MCF 10A (cell line): Measurements from ENCODE around the gene PCDHA4. TPM values are rescaled to one million over a fixed set of nuclear protein-coding genes. Genes with fewer than 3 reads are reported as not detected.

Experiments
- Bru-seq: library from RNA; stranded (reverse); fragments of 400-500 nt; gene quantifications from one replicate; lab custom pipeline; 2021; lab: Mats Ljungman, UMichigan
- BruChase-seq, 2 experiments: library from RNA; stranded (reverse); fragments of 400-500 nt; gene quantifications; one replicate each; lab custom pipeline; 2021; lab: Mats Ljungman, UMichigan
- BruUV-seq: library from RNA; stranded (reverse); fragments of 400-500 nt; replicated peaks from 2 replicates; lab custom pipeline; 2021; lab: Mats Ljungman, UMichigan
- CTCF ChIA-PET: fragments of 300-600 bp; sonication (Branson Sonifier 250); formaldehyde crosslinking; extraction: SDS; loops from one replicate; lab custom pipeline; 2021; ENCODE audit warnings: antibody characterized with exemption, inconsistent platforms; lab: Yijun Ruan, JAX
- POLR2A ChIA-PET: fragments of 300-600, 350-650 bp; sonication (Branson Sonifier 250); formaldehyde crosslinking; extraction: SDS; loops from one replicate; lab custom pipeline; 2020; ENCODE audit warnings: antibody characterized with exemption, inconsistent platforms; lab: Yijun Ruan, JAX
- DNase-seq: peaks from one replicate; pipeline ENCODE4 v3.0.0-alpha.2; 2018; ENCODE audit not compliant: unreplicated experiment
- H3K27ac Mint-ChIP-seq: one replicate; pipeline ENCODE4 v1.8.0; 2022; ENCODE audit warnings: mild to moderate bottlenecking, low read depth, mixed read lengths; ENCODE audit not compliant: unreplicated experiment
- H3K27me3 Mint-ChIP-seq: one replicate; pipeline ENCODE4 v1.8.0; 2022; ENCODE audit warnings: mixed read lengths; ENCODE audit not compliant: insufficient read depth, unreplicated experiment
- H3K36me3 Mint-ChIP-seq: one replicate; pipeline ENCODE4 v1.8.0; 2022; ENCODE audit warnings: mild to moderate bottlenecking, moderate library complexity, mixed read lengths; ENCODE audit not compliant: insufficient read depth, unreplicated experiment
- H3K4me1 Mint-ChIP-seq: one replicate; pipeline ENCODE4 v1.8.0; 2022; ENCODE audit warnings: mixed read lengths; ENCODE audit not compliant: insufficient read depth, unreplicated experiment
- H3K4me3 Mint-ChIP-seq: one replicate; pipeline ENCODE4 v1.8.0; 2022; ENCODE audit warnings: mild to moderate bottlenecking, moderate library complexity, mixed read lengths; ENCODE audit not compliant: unreplicated experiment
- H3K9me3 Mint-ChIP-seq: one replicate; pipeline ENCODE4 v1.8.0; 2022; ENCODE audit warnings: mixed read lengths; ENCODE audit not compliant: unreplicated experiment
- CTCF ChIP-seq: fragments of 200-600 bp; IDR thresholded peaks from one replicate; pipeline ENCODE4 v1.8.0; 2022; ENCODE audit warnings: antibody characterized with exemption, mild to moderate bottlenecking; ENCODE audit not compliant: unreplicated experiment
- intact Hi-C: fragments of 100-400 bp; cut with micrococcal nuclease; formaldehyde crosslinking; loops from 2 replicates; pipeline ENCODE4 v1.14.1; 2022
- long read RNA-seq: library from polyadenylated mRNA; stranded (forward); transcript quantifications from one replicate; pipeline ENCODE4 v2.0.0, GENCODE V29; 2022
- total RNA-seq: library from RNA; stranded (reverse); gene quantifications from 2 replicates; pipeline ENCODE4 v1.2.3, GENCODE V29; 2022

PCDHA4 gene
- total RNA-seq: 0.16 and 0.49 TPM in 2 replicates
- Bru-seq, nascent RNA: percentile 16 among the genes with signal in this experiment
- percentile 34 among the genes with signal in this experiment for BruChase-seq, experiment 1, labeled RNA remaining after a 6-hour chase
- percentile 32 among the genes with signal in this experiment for BruChase-seq, experiment 2, labeled RNA remaining after a 2-hour chase
- long read RNA-seq: 0 reads

GRCh38 chr5:140806834-140807775 is at the start of gene PCDHA4:
TSS of gene PCDHA4 (plus strand) at chr5:140807068.
- peak; percentile 18 for DNase-seq
- no peak within 1 kb of the TSS for H3K27ac Mint-ChIP-seq
- TF ChIP-seq CTCF: peak; percentile 38
- peaks cover 8% of the 10 kb centered on the region for H3K9me3 Mint-ChIP-seq
- ChIA-PET CTCF (interaction anchor here (0.6 to 6.4 kb wide), 48 partner anchors 9 to 774 kb away, joined by 3 to 61 read pairs (median 4); partner anchors contain the start of genes PCDHA1, PCDHA12, PCDHA5 and PCDHA6), POLR2A (interaction anchor here (0.7 to 3.9 kb wide), 7 partner anchors 10 to 348 kb away, joined by 3 to 38 read pairs (median 7); partner anchors contain the start of genes PCDHA6 and PCDHAC1)
- BruUV-seq: no TSS peak
- intact Hi-C loops: loop anchor here (1.0 kb wide), 1 partner anchor 234 kb away; no protein-coding TSS in a partner anchor
- H3K36me3 Mint-ChIP-seq: no peaks in the 10 kb centered on the region
- H3K4me1 Mint-ChIP-seq: no peaks in the 10 kb centered on the region
- no peaks in the 10 kb centered on the region for H3K27me3 Mint-ChIP-seq
- H3K4me3 Mint-ChIP-seq: peak within 1 kb of the TSS; percentile 55

GRCh38 chr5:140764177-140764973 is 42.5 kb upstream of the PCDHA4 start:
- no peak for TF ChIP-seq CTCF
- peaks cover 41% of the 10 kb centered on the region for H3K9me3 Mint-ChIP-seq
- ChIA-PET POLR2A (no interaction called here), CTCF (no interaction called here)
- H3K36me3 Mint-ChIP-seq: no peaks in the 10 kb centered on the region
- no peak overlapping the region for H3K4me3 Mint-ChIP-seq
- DNase-seq: no peak
- BruUV-seq: no TSS peak
- no peaks in the 10 kb centered on the region for H3K27me3 Mint-ChIP-seq
- no peaks in the 10 kb centered on the region for H3K4me1 Mint-ChIP-seq
- H3K27ac Mint-ChIP-seq: no peak overlapping the region
- intact Hi-C loops: no loop called here

- Mint-ChIP-seq H3K36me3 (no peaks in the 10 kb centered on the region), H3K27ac (no peak overlapping the region), H3K9me3 (peaks cover 62% of the 10 kb centered on the region), H3K27me3 (no peaks in the 10 kb centered on the region), H3K4me3 (no peak overlapping the region), H3K4me1 (no peaks in the 10 kb centered on the region)
- TF ChIP-seq CTCF: no peak
- ChIA-PET POLR2A (interaction anchor here (0.6 kb wide), 1 partner anchor 385 kb away, joined by 3 read pairs; no protein-coding TSS in a partner anchor), CTCF (interaction anchor here (0.7 kb wide), 1 partner anchor 10 kb away, joined by 3 read pairs; no protein-coding TSS in a partner anchor)
- intact Hi-C loops: no loop called here
- no TSS peak for BruUV-seq
- no peak for DNase-seq
Observed at GRCh38 chr5:140767444-140767843, 39.4 kb upstream of the PCDHA4 start.
